HepG2 (cell line): ENCODE data around the gene IL17C. TPM values are rescaled to one million over a fixed set of nuclear protein-coding genes. Genes with fewer than 3 reads are reported as not detected.
A peak's percentile ranks its signal among the peaks of the same experiment; 100 is the strongest.

Experiments used
- AHR ChIP-seq: IDR thresholded peaks from 2 replicates; pipeline ENCODE4 v1.6.1; 2018; ENCODE audit warnings: missing genetic modification reagents, missing compliant biosample characterization
- CTCF ChIP-seq: sonication (generic); formaldehyde crosslinking; IDR thresholded peaks from 2 replicates; pipeline ENCODE4 v1.5.0; 2020; ENCODE audit warnings: mild to moderate bottlenecking, missing genetic modification reagents, moderate library complexity
- HDAC6 ChIP-seq: fragments of 200-600 bp; sonication (generic); IDR thresholded peaks from 2 replicates; pipeline ENCODE4 v1.7.0; 2017; ENCODE audit warnings: mild to moderate bottlenecking, antibody characterized with exemption, low read length, low read depth
- KLF11 ChIP-seq: IDR thresholded peaks from 2 replicates; pipeline ENCODE4 v1.6.1; 2016; ENCODE audit warnings: missing compliant biosample characterization
- NCOA2 ChIP-seq: sonication (generic); formaldehyde crosslinking; IDR thresholded peaks from 2 replicates; pipeline ENCODE4 v1.8.0; 2022; ENCODE audit warnings: inconsistent platforms
- NFE2 ChIP-seq: sonication (generic); formaldehyde crosslinking; IDR thresholded peaks from 2 replicates; pipeline ENCODE4 v1.4.0; 2020; ENCODE audit warnings: missing genetic modification reagents
- PBX2 ChIP-seq: IDR thresholded peaks from 2 replicates; pipeline ENCODE4 v1.6.1; 2016; ENCODE audit warnings: control low read depth
- PCBP1 ChIP-seq: fragments of 200-400 bp; formaldehyde crosslinking; IDR thresholded peaks from 2 replicates; pipeline ENCODE4 v1.6.1; 2017; ENCODE audit warnings: mild to moderate bottlenecking, low read depth, low read length, borderline replicate concordance
- POLR2AphosphoS2 ChIP-seq: IDR thresholded peaks from 2 replicates; pipeline ENCODE4 v1.6.1; 2011; ENCODE audit warnings: low read depth, low read length, improper control_type of control experiment
- RAD21 ChIP-seq: fragments of 450-650 bp; formaldehyde crosslinking; IDR thresholded peaks from 2 replicates; pipeline ENCODE4 v1.5.0; 2020; ENCODE audit warnings: mild to moderate bottlenecking
- RXRA ChIP-seq: sonication (generic); formaldehyde crosslinking; IDR thresholded peaks from 2 replicates; pipeline ENCODE4 v1.5.1; 2020; ENCODE audit warnings: missing genetic modification reagents
- SAP130 ChIP-seq: IDR thresholded peaks from 2 replicates; pipeline ENCODE4 v1.6.1; 2016; ENCODE audit warnings: low read depth
- SATB2 ChIP-seq: sonication (generic); formaldehyde crosslinking; IDR thresholded peaks from 2 replicates; pipeline ENCODE4 v1.5.0; 2020; ENCODE audit warnings: missing genetic modification reagents
- SYNCRIP ChIP-seq: fragments of 200-400 bp; formaldehyde crosslinking; IDR thresholded peaks from 2 replicates; pipeline ENCODE4 v1.6.1; 2018; ENCODE audit warnings: mild to moderate bottlenecking, low read depth, low read length; ENCODE audit not compliant: insufficient read depth
- THAP11 ChIP-seq: IDR thresholded peaks from 2 replicates; pipeline ENCODE4 v1.6.1; 2016; ENCODE audit warnings: missing biosample characterization, missing genetic modification reagents
- THAP7 ChIP-seq: sonication (generic); formaldehyde crosslinking; IDR thresholded peaks from 2 replicates; pipeline ENCODE4 v1.8.1; 2023; ENCODE audit warnings: mild to moderate bottlenecking, missing genetic modification reagents
- THYN1 ChIP-seq: sonication (generic); formaldehyde crosslinking; IDR thresholded peaks from 2 replicates; pipeline ENCODE4 v1.8.1; 2023; ENCODE audit warnings: low read depth, mild to moderate bottlenecking, moderate library complexity, missing genetic modification reagents, borderline replicate concordance
- ZFP1 ChIP-seq: IDR thresholded peaks from 2 replicates; pipeline ENCODE4 v1.6.1; 2016
- ZFP62 ChIP-seq: sonication (generic); formaldehyde crosslinking; IDR thresholded peaks from 2 replicates; pipeline ENCODE4 v1.4.0; 2020; ENCODE audit warnings: missing genetic modification reagents
- polyA plus RNA-seq, 8 experiments: library from polyadenylated mRNA; depleted of rRNA in 3 of 8; stranded (reverse) in 7 of 8; unstranded in 1 of 8; fragments of >200 nt; fragmentation: Illumina TruSeq in 4 of 8; extraction: Trizol in 4 of 8; gene quantifications; 2 replicates each; pipeline versions ENCODE4 v1.2.1 to v1.2.3, GENCODE V29; 2011 to 2016; ENCODE audit warnings: low read depth in 4 of 8, missing spikeins in 1 of 8, mixed read lengths in 1 of 8; ENCODE audit not compliant: insufficient read depth in 1 of 8
- total RNA-seq, 5 experiments: library from RNA; depleted of rRNA; stranded (reverse); fragments of >200 nt; fragmentation: Illumina TruSeq; extraction: Trizol; gene quantifications; 2 replicates each; pipeline ENCODE4 v1.2.3, GENCODE V29; 2016; ENCODE audit warnings: low read depth in 1 of 5
- TF ChIP-seq, protein P1 (sequence below): sonication (generic); formaldehyde crosslinking; IDR thresholded peaks from 2 replicates; pipeline ENCODE4 v1.4.0; 2020; ENCODE audit warnings: missing genetic modification reagents
- TF ChIP-seq, protein P2 (sequence below): IDR thresholded peaks from 2 replicates; pipeline ENCODE4 v1.6.1; 2012; ENCODE audit warnings: inconsistent platforms
- TF ChIP-seq, protein P3 (sequence below): sonication (generic); formaldehyde crosslinking; IDR thresholded peaks from 2 replicates; pipeline ENCODE4 v1.4.0; 2020; ENCODE audit warnings: missing genetic modification reagents

The IL17C gene
- total and polyA plus RNA-seq, 2 of the 13 experiments (the other 11 are each of a cell fraction or from before 2014, with no cell fraction given) = not detected

DNA sequence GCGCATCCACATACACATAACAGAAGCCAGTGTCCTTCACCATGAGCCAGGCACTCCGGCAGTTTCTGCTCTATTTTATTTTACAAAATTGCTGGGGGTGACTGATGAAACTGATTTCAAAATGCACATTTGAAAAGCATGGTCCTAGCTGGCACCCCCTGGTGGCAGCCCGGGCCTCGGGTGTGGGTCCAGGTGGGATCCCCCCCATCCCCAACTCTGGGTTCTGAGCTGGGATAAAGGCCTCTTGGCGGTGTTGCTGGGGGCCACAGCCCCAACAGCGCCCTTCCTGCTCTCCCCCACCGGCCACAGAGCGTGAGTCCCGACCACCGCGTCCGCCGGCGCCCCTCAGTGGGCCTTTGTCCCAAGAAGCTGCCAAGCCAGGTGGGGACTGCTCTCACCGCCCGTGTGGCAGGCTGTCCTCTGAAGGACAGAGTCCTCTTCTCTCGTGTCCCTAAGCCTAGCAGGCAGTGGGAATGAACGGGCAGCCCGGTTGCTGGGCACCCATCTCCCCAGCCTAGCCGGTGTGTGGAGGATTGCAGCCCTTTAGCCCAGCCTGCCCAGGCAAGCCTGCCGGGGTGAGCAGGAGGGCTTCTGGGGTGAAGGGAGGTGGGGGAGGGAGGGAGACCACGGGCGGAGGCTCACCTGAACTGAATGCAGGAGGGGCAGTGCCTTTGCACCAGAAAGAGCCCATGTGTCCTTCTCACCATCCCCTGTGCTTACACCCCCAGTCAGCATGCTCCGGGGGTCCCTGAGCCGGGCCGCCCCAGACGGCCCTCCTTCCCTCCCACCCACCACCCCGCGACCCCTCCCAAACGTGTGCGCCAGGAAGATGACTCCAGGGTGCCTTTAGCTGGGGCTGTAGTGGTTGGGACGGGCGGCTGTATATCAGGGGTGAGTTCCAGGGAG lies 47.0 kb downstream of the IL17C start (continued):
- TF ChIP-seq AHR (CRISPR knock-in tag) (0 out of 2 replicates have a peak, but pooled peaks have one; percentile 46), HDAC6 (no peak), SATB2 (CRISPR knock-in tag) (no peak), RAD21 (CRISPR knock-in tag) (peak; percentile 21; the same call in 1 of the 2 replicates), ZFP62 (no peak), ZFP1 (no peak), SYNCRIP (no peak), THYN1 (no peak), THAP11 (CRISPR knock-in tag) (no peak), THAP7 (no peak), PBX2 (CRISPR knock-in tag) (no peak), POLR2AphosphoS2 (no peak), PCBP1 (no peak), SAP130 (CRISPR knock-in tag) (no peak), CTCF (CRISPR knock-in tag) (peak; percentile 70), KLF11 (CRISPR knock-in tag) (no peak), RXRA (CRISPR knock-in tag) (0 out of 2 replicates have a peak, but pooled peaks have one; percentile 28), NCOA2 (CRISPR knock-in tag) (no peak), NFE2 (CRISPR knock-in tag) (no peak)
- TF ChIP-seq, protein P1, sequence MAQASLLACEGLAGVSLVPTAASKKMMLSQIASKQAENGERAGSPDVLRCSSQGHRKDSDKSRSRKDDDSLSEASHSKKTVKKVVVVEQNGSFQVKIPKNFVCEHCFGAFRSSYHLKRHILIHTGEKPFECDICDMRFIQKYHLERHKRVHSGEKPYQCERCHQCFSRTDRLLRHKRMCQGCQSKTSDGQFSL (CRISPR knock-in tag) = peak; percentile 81
- TF ChIP-seq, protein P2, sequence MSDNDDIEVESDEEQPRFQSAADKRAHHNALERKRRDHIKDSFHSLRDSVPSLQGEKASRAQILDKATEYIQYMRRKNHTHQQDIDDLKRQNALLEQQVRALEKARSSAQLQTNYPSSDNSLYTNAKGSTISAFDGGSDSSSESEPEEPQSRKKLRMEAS = peak; percentile 42; the same call in 1 of the 2 replicates
- TF ChIP-seq, protein P3, sequence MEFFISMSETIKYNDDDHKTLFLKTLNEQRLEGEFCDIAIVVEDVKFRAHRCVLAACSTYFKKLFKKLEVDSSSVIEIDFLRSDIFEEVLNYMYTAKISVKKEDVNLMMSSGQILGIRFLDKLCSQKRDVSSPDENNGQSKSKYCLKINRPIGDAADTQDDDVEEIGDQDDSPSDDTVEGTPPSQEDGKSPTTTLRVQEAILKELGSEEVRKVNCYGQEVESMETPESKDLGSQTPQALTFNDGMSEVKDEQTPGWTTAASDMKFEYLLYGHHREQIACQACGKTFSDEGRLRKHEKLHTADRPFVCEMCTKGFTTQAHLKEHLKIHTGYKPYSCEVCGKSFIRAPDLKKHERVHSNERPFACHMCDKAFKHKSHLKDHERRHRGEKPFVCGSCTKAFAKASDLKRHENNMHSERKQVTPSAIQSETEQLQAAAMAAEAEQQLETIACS (CRISPR knock-in tag) = no peak
